ENCODE results near the gene CYTH4. TPM values are rescaled to one million over a fixed set of nuclear protein-coding genes. Genes with fewer than 3 reads are reported as not detected.

Gene CYTH4
- total and polyA plus RNA-seq, 10 of the 15 experiments (the other 5 are each of a cell fraction or from before 2014, with no cell fraction given) = 1.5 to 27.3 (median 16.9) TPM

DNA sequence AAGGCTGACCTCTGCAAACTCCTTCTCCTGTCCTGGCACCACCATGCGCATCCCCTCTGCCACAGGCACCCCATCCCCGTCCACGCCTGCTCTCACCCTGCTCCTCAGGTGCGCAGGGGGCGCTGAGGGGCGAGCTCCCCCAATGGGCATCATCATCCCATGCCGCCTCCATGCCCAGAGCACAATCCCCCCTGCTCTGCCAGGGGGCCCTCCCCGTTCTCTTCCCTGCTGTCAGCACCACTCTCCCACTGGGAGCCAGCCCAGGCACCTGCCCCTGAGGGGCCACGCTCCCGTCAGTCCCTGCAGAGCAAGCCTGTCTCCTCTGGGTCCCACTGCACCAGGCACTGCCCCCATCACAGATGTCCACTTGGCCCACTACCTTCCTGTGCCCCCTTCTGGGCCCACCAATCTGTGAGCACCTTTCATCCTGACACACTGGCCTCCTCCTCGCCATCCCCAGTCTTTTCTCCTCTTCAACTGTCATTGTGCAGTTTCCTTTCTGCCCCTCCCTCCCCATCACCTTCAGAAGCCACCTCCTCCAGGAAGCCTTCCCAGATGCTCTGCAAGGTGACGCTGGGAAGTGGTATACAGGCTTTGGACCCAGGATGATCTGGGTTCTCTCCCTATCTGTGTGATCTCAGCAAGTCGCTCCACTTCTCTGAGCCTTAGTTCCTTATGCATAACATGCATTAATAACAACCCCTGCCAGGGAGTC, 62.6 kb downstream of the CYTH4 start:
- Histone ChIP-seq H3K79me2 (ENCODE audit: control insufficient read depth, insufficient read depth, low read length) (no peaks in the 10 kb centered on the region), H3K4me1 (ENCODE audit: control insufficient read depth, insufficient read depth, low read length) (peaks cover 8% of the 10 kb centered on the region), H3K9me3 (replicated peaks; ENCODE audit: control insufficient read depth, insufficient read depth, low read length) (no peaks in the 10 kb centered on the region), H3K27me3 (replicated peaks in 1 of 2; ENCODE audit: control insufficient read depth in 2 of 2, insufficient read depth in 2 of 2, low read length in 1 of 2) (peaks cover 0 to 3% of the 10 kb centered on the region in 2 experiments; a peak in 1 of 4 replicates), H3K9ac (ENCODE audit: control insufficient read depth, insufficient read depth, low read length) (no peak overlapping the region), H4K20me1 (ENCODE audit: control insufficient read depth, insufficient read depth) (no peaks in the 10 kb centered on the region), H2AFZ (ENCODE audit: control insufficient read depth, low read depth, low read length) (no peak overlapping the region), H3K4me2 (ENCODE audit: control insufficient read depth, insufficient read depth) (no peak overlapping the region), H3K4me3 (no peak overlapping the region), H3K27ac (ENCODE audit: control insufficient read depth, insufficient read depth) (no peak overlapping the region), H3K36me3 (ENCODE audit: control insufficient read depth in 2 of 2, insufficient read depth in 2 of 2, low read length in 1 of 2) (no peaks in the 10 kb centered on the region)
- in situ Hi-C loops (cut with MboI) (no loop called here), intact Hi-C loops (cut with micrococcal nuclease; ENCODE audit: unreplicated experiment) (no loop called here)
- ATAC-seq (no peak), DNase-seq (ENCODE audit: low read depth, low spot score) (no peak), FAIRE-seq (no peak)
- ChIA-PET RAD21 (ENCODE audit: unreplicated experiment) (no interaction called here), SMC1A (ENCODE audit: uncharacterized antibody, unreplicated experiment) (no interaction called here), CTCF (no interaction called here), POLR2A (no interaction called here)
- BruUV-seq (replicated peaks) = no TSS peak
- TF ChIP-seq, protein P1, sequence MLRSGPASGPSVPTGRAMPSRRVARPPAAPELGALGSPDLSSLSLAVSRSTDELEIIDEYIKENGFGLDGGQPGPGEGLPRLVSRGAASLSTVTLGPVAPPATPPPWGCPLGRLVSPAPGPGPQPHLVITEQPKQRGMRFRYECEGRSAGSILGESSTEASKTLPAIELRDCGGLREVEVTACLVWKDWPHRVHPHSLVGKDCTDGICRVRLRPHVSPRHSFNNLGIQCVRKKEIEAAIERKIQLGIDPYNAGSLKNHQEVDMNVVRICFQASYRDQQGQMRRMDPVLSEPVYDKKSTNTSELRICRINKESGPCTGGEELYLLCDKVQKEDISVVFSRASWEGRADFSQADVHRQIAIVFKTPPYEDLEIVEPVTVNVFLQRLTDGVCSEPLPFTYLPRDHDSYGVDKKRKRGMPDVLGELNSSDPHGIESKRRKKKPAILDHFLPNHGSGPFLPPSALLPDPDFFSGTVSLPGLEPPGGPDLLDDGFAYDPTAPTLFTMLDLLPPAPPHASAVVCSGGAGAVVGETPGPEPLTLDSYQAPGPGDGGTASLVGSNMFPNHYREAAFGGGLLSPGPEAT (IDR thresholded peaks at IDR 0.05; ENCODE audit: low read depth) = no peak
- TF ChIP-seq POLR2AphosphoS5 (IDR thresholded peaks at IDR 0.05; ENCODE audit: low read length) (no peak), SMC3 (IDR thresholded peaks at IDR 0.05; ENCODE audit: borderline replicate concordance, low read length) (no peak), SIX5 (IDR thresholded peaks at IDR 0.05; ENCODE audit: low read depth, low read length, severe bottlenecking) (no peak), CREM (IDR thresholded peaks at IDR 0.05; ENCODE audit: low read depth) (no peak), ZNF24 (IDR thresholded peaks at IDR 0.05) (no peak), ZSCAN29 (IDR thresholded peaks at IDR 0.05) (no peak), YY1 (IDR thresholded peaks at IDR 0.05; ENCODE audit: low read depth, low read length) (no peak)
- TF ChIP-seq, protein P2, sequence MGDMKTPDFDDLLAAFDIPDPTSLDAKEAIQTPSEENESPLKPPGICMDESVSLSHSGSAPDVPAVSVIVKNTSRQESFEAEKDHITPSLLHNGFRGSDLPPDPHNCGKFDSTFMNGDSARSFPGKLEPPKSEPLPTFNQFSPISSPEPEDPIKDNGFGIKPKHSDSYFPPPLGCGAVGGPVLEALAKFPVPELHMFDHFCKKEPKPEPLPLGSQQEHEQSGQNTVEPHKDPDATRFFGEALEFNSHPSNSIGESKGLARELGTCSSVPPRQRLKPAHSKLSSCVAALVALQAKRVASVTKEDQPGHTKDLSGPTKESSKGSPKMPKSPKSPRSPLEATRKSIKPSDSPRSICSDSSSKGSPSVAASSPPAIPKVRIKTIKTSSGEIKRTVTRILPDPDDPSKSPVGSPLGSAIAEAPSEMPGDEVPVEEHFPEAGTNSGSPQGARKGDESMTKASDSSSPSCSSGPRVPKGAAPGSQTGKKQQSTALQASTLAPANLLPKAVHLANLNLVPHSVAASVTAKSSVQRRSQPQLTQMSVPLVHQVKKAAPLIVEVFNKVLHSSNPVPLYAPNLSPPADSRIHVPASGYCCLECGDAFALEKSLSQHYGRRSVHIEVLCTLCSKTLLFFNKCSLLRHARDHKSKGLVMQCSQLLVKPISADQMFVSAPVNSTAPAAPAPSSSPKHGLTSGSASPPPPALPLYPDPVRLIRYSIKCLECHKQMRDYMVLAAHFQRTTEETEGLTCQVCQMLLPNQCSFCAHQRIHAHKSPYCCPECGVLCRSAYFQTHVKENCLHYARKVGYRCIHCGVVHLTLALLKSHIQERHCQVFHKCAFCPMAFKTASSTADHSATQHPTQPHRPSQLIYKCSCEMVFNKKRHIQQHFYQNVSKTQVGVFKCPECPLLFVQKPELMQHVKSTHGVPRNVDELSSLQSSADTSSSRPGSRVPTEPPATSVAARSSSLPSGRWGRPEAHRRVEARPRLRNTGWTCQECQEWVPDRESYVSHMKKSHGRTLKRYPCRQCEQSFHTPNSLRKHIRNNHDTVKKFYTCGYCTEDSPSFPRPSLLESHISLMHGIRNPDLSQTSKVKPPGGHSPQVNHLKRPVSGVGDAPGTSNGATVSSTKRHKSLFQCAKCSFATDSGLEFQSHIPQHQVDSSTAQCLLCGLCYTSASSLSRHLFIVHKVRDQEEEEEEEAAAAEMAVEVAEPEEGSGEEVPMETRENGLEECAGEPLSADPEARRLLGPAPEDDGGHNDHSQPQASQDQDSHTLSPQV (IDR thresholded peaks at IDR 0.05) = no peak
- TF ChIP-seq, protein P3, sequence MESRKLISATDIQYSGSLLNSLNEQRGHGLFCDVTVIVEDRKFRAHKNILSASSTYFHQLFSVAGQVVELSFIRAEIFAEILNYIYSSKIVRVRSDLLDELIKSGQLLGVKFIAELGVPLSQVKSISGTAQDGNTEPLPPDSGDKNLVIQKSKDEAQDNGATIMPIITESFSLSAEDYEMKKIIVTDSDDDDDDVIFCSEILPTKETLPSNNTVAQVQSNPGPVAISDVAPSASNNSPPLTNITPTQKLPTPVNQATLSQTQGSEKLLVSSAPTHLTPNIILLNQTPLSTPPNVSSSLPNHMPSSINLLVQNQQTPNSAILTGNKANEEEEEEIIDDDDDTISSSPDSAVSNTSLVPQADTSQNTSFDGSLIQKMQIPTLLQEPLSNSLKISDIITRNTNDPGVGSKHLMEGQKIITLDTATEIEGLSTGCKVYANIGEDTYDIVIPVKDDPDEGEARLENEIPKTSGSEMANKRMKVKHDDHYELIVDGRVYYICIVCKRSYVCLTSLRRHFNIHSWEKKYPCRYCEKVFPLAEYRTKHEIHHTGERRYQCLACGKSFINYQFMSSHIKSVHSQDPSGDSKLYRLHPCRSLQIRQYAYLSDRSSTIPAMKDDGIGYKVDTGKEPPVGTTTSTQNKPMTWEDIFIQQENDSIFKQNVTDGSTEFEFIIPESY (IDR thresholded peaks at IDR 0.05) = no peak
- WGBS (ENCODE audit: insufficient coverage, insufficient replicate concordance, low lambda C conversion rate, missing lambda C conversion rate) = 27% methylated on average over 13 of the region's 13 CpGs

Measured in GM12878 (cell line).